ENCODE measurements around the gene OTUD4.

The OTUD4 gene

GRCh38 chr4:145083891-145084605 is 96.3 kb downstream of the OTUD4 start:
- peaks cover 57% of the 10 kb centered on the region for H3K36me3 ChIP-seq (ENCODE audit: low read depth)

More at GRCh38 chr4:145083891-145084605, 96.3 kb downstream of the OTUD4 start:
- no peak for DNase-seq (ENCODE audit: low spot score)
- Histone ChIP-seq H3K27me3 (ENCODE audit: insufficient read depth, poor library complexity, severe bottlenecking) (no peaks in the 10 kb centered on the region), H3K4me1 (ENCODE audit: insufficient read depth, poor library complexity, severe bottlenecking) (no peaks in the 10 kb centered on the region), H3K9me3 (ENCODE audit: severe bottlenecking) (no peaks in the 10 kb centered on the region), H3K4me3 (ENCODE audit: severe bottlenecking) (no peak overlapping the region), H3K27ac (ENCODE audit: poor library complexity, severe bottlenecking) (peak overlapping the region; percentile 27)
- TF ChIP-seq CTCF (IDR thresholded peaks at IDR 0.05; ENCODE audit: poor library complexity, severe bottlenecking): no peak
- peak; percentile 73 for ATAC-seq (ENCODE audit: low read depth)
